Astrocyte (in vitro differentiated cells and primary cell): ENCODE results near the gene NOP56. TPM values are rescaled to one million over a fixed set of nuclear protein-coding genes. Genes with fewer than 3 reads are reported as not detected.
A peak's percentile ranks its signal among the peaks of the same experiment; 100 is the strongest.

Experiments
- DNase-seq: peaks from one replicate; pipeline ENCODE4 v3.0.0-alpha.2; 2010; ENCODE audit warnings: low read depth
- FAIRE-seq: peaks from 2 replicates; lab custom pipeline; 2011; peaks lifted over from hg19 to GRCh38; lab: Jason Lieb, UNC
- H2AFZ ChIP-seq: 2 replicates; pipeline ENCODE4 v1.6.0; 2012; ENCODE audit warnings: low read depth, low read length, inconsistent platforms
- H3K27ac ChIP-seq: 2 replicates; pipeline ENCODE4 v1.5.1; 2011; ENCODE audit warnings: low read depth, low read length, inconsistent platforms
- H3K27me3 ChIP-seq: 2 replicates; pipeline ENCODE4 v1.6.0; 2011; ENCODE audit warnings: low read length, inconsistent platforms; ENCODE audit not compliant: insufficient read depth
- H3K36me3 ChIP-seq: 2 replicates; pipeline ENCODE4 v1.5.1; 2011; ENCODE audit warnings: low read length, inconsistent platforms; ENCODE audit not compliant: insufficient read depth
- H3K4me1 ChIP-seq: 2 replicates; pipeline ENCODE4 v1.5.1; 2011; ENCODE audit warnings: low read length, inconsistent platforms; ENCODE audit not compliant: insufficient read depth
- H3K4me2 ChIP-seq: 2 replicates; pipeline ENCODE4 v1.6.0; 2012; ENCODE audit warnings: low read length, inconsistent platforms
- H3K4me3 ChIP-seq: 2 replicates; pipeline ENCODE4 v1.5.1; 2011; ENCODE audit warnings: low read depth, mild to moderate bottlenecking, low read length, inconsistent platforms; ENCODE audit not compliant: insufficient read depth
- H3K79me2 ChIP-seq: 2 replicates; pipeline ENCODE4 v1.6.0; 2012; ENCODE audit warnings: mild to moderate bottlenecking, low read length, inconsistent platforms; ENCODE audit not compliant: insufficient read depth
- H3K9ac ChIP-seq: 2 replicates; pipeline ENCODE4 v1.6.0; 2012; ENCODE audit warnings: mild to moderate bottlenecking, low read length, inconsistent platforms
- H3K9me3 ChIP-seq: 2 replicates; pipeline ENCODE4 v1.5.1; 2012; ENCODE audit warnings: low read depth, mild to moderate bottlenecking, low read length, inconsistent platforms; ENCODE audit not compliant: insufficient read depth
- H4K20me1 ChIP-seq: 2 replicates; pipeline ENCODE4 v1.6.0; 2012; ENCODE audit warnings: low read length, inconsistent platforms; ENCODE audit not compliant: insufficient read depth
- H3K27ac Mint-ChIP-seq: one replicate; pipeline ENCODE4 v1.8.0; 2021; ENCODE audit warnings: mild to moderate bottlenecking, mixed read lengths; ENCODE audit not compliant: unreplicated experiment
- H3K27me3 Mint-ChIP-seq: one replicate; pipeline ENCODE4 v1.8.0; 2021; ENCODE audit warnings: low read depth, mixed read lengths; ENCODE audit not compliant: unreplicated experiment
- H3K36me3 Mint-ChIP-seq: one replicate; pipeline ENCODE4 v1.8.0; 2021; ENCODE audit warnings: low read depth, mixed read lengths; ENCODE audit not compliant: unreplicated experiment
- H3K4me1 Mint-ChIP-seq: one replicate; pipeline ENCODE4 v1.8.0; 2021; ENCODE audit warnings: low read depth, mixed read lengths; ENCODE audit not compliant: unreplicated experiment
- H3K4me3 Mint-ChIP-seq: one replicate; pipeline ENCODE4 v1.8.0; 2021; ENCODE audit warnings: mild to moderate bottlenecking, moderate library complexity, mixed read lengths; ENCODE audit not compliant: unreplicated experiment
- H3K9me3 Mint-ChIP-seq: one replicate; pipeline ENCODE4 v1.8.0; 2021; ENCODE audit warnings: mild to moderate bottlenecking, mixed read lengths; ENCODE audit not compliant: unreplicated experiment
- EZH2 ChIP-seq: IDR thresholded peaks from 2 replicates; pipeline ENCODE4 v1.6.1; 2012; ENCODE audit warnings: mild to moderate bottlenecking, low read length, inconsistent platforms; ENCODE audit not compliant: insufficient read depth
- total RNA-seq: library from RNA; stranded (reverse); gene quantifications from 2 replicates; pipeline ENCODE4 v1.2.1, GENCODE V29; 2021
- TF ChIP-seq, protein P1 (sequence below): IDR thresholded peaks from 2 replicates; pipeline ENCODE4 v1.5.1; 2011; ENCODE audit warnings: low read depth, mild to moderate bottlenecking, inconsistent platforms, low read length, moderate library complexity; ENCODE audit not compliant: insufficient read depth

Gene NOP56
- total RNA-seq, 1 donor from 2014 or later, result 292 TPM

DNA sequence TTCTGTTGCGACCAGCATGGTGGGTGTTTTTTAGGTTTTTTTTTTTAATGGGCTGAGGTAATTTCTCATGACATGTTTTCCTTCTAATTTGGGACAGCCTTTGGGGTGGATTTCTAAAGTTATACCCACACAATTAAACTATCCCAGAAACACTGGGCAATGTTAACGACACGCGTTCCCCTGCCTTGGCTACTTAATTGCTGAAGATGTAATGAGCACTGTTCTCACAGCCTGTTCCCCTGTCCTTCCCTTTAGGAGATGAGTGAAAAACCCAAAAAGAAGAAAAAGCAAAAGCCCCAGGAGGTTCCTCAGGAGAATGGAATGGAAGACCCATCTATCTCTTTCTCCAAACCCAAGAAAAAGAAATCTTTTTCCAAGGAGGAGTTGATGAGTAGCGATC lies 5.2 kb downstream of the NOP56 start:
- no peaks in the 10 kb centered on the region for H3K27me3 ChIP-seq
- H3K4me2 ChIP-seq, result no peak overlapping the region
- no peak overlapping the region for H3K9ac ChIP-seq
- no peaks in the 10 kb centered on the region for H3K27me3 Mint-ChIP-seq
- peaks cover 22% of the 10 kb centered on the region for H3K4me1 Mint-ChIP-seq
- H3K4me1 ChIP-seq, result peaks cover 16% of the 10 kb centered on the region
- peaks cover 48% of the 10 kb centered on the region for H3K79me2 ChIP-seq
- no peaks in the 10 kb centered on the region for H3K9me3 Mint-ChIP-seq
- no peak overlapping the region for H3K27ac ChIP-seq
- no peak overlapping the region for H3K4me3 ChIP-seq
- peaks cover 48% of the 10 kb centered on the region for H3K36me3 Mint-ChIP-seq
- no peak for TF ChIP-seq EZH2
- TF ChIP-seq, protein P1, sequence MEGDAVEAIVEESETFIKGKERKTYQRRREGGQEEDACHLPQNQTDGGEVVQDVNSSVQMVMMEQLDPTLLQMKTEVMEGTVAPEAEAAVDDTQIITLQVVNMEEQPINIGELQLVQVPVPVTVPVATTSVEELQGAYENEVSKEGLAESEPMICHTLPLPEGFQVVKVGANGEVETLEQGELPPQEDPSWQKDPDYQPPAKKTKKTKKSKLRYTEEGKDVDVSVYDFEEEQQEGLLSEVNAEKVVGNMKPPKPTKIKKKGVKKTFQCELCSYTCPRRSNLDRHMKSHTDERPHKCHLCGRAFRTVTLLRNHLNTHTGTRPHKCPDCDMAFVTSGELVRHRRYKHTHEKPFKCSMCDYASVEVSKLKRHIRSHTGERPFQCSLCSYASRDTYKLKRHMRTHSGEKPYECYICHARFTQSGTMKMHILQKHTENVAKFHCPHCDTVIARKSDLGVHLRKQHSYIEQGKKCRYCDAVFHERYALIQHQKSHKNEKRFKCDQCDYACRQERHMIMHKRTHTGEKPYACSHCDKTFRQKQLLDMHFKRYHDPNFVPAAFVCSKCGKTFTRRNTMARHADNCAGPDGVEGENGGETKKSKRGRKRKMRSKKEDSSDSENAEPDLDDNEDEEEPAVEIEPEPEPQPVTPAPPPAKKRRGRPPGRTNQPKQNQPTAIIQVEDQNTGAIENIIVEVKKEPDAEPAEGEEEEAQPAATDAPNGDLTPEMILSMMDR, result no peak
- FAIRE-seq (no peak), DNase-seq (no peak)
- no peak overlapping the region for H2AFZ ChIP-seq
- H3K27ac Mint-ChIP-seq, result peak overlapping the region; percentile 8
- peaks cover 66% of the 10 kb centered on the region for H3K36me3 ChIP-seq
- H4K20me1 ChIP-seq, result peaks cover 68% of the 10 kb centered on the region
- peak overlapping the region; percentile 52 for H3K4me3 Mint-ChIP-seq
- no peaks in the 10 kb centered on the region for H3K9me3 ChIP-seq

DNA sequence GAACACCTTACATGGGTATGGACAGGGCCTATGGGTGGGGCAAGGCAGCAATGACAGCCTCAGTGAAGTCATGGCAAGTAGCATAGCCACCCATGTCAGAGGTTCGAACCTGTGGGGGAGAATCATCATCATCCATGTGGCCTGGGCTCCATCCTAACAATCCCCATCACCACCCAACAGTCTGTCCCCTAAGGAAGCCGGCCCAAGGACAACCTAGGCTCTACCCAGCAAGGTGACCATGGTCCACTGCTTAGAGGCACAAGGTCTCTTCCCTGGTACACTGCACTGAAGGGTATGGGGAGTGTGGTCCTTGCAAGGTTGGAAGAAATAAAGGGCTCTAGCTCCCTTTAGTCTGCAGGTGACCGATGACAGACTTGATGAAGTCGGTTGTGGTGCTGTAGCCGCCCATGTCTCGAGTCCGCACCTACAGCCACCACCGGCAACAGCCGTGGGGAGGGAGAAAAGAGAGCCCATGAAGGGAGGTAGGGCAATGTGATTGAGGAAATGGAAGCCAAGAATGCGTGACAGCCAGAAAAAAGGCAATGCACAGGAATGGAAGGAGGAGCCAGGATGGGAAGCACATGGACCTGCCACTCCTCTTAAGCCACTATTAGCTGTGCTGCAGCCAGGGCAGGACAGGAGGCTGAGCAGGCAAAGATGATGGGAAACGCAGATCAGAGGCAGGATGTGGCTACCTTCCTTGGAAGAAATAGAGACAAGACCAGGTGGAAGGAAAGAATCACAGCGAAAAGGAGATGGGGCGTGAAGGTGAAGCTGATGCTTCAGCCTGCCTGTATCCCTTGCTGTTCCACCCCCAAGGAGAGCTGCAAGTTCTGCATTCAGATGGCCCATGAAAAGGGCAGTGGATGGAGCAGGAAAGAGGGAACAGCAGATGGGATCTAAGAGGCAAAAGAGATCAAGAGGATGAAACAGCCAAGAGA lies 6.3 kb downstream of the NOP56 start:
- H3K79me2 ChIP-seq, result peaks cover 48% of the 10 kb centered on the region
- FAIRE-seq (no peak), DNase-seq (no peak)
- no peaks in the 10 kb centered on the region for H3K9me3 ChIP-seq
- H3K27ac ChIP-seq, result no peak overlapping the region
- Mint-ChIP-seq H3K27ac (no peak overlapping the region), H3K27me3 (no peaks in the 10 kb centered on the region), H3K9me3 (no peaks in the 10 kb centered on the region), H3K4me3 (peak overlapping the region; percentile 35), H3K4me1 (peaks cover 22% of the 10 kb centered on the region), H3K36me3 (peaks cover 43% of the 10 kb centered on the region)
- TF ChIP-seq EZH2, result no peak
- TF ChIP-seq, protein P1, result no peak
- H2AFZ ChIP-seq, result no peak overlapping the region
- peaks cover 63% of the 10 kb centered on the region for H3K36me3 ChIP-seq
- peaks cover 61% of the 10 kb centered on the region for H4K20me1 ChIP-seq
- peaks cover 20% of the 10 kb centered on the region for H3K4me1 ChIP-seq
- H3K4me3 ChIP-seq, result no peak overlapping the region
- no peak overlapping the region for H3K4me2 ChIP-seq
- H3K27me3 ChIP-seq, result no peaks in the 10 kb centered on the region
- H3K9ac ChIP-seq, result no peak overlapping the region

DNA sequence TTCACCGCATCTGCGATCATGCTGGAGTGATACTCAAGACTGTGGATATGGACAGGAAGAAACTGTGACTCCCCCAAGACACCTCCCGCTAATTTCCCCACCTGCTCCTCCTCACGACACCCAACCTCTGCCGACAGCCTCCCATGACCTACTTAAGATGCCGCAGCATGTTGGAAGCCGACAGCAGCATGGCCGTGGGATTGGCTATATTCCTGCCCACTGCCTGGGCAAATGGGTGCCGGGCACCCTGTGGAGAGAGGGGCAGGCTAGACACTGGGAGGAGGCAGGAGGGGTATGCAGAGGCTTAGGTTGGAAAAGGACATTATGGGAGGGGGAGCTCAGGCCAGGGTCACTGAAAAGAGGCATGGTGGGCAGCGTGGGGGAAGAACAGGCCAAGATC lies 7.1 kb downstream of the NOP56 start:
- H2AFZ ChIP-seq, result no peak overlapping the region
- H3K4me2 ChIP-seq, result no peak overlapping the region
- no peak overlapping the region for H3K4me3 Mint-ChIP-seq
- no peaks in the 10 kb centered on the region for H3K27me3 ChIP-seq
- no peak overlapping the region for H3K9ac ChIP-seq
- peaks cover 35% of the 10 kb centered on the region for H3K36me3 Mint-ChIP-seq
- H3K27me3 Mint-ChIP-seq, result no peaks in the 10 kb centered on the region
- H3K9me3 ChIP-seq, result no peaks in the 10 kb centered on the region
- FAIRE-seq (no peak), DNase-seq (no peak)
- no peak overlapping the region for H3K27ac Mint-ChIP-seq
- peaks cover 43% of the 10 kb centered on the region for H3K79me2 ChIP-seq
- peaks cover 16% of the 10 kb centered on the region for H3K4me1 ChIP-seq
- H3K4me3 ChIP-seq, result no peak overlapping the region
- no peak overlapping the region for H3K27ac ChIP-seq
- no peaks in the 10 kb centered on the region for H3K9me3 Mint-ChIP-seq
- peaks cover 57% of the 10 kb centered on the region for H3K36me3 ChIP-seq
- no peak for TF ChIP-seq EZH2
- TF ChIP-seq, protein P1, result no peak
- H3K4me1 Mint-ChIP-seq, result peaks cover 16% of the 10 kb centered on the region
- peaks cover 52% of the 10 kb centered on the region for H4K20me1 ChIP-seq
